Activated CD8-positive, alpha-beta T cell treated with anti-CD3 and anti-CD28 coated beads, Interleukin-2, amount 10 ng/mL, durations not matched to agents 7 days and 5 days (primary cell): Measurements from ENCODE around the gene KIF2A. TPM values are rescaled to one million over a fixed set of nuclear protein-coding genes. Genes with fewer than 3 reads are reported as not detected.

ENCODE experiments used
- ATAC-seq: fragments of 150-1000 bp; cut with Tn5 transposase; one replicate; pipeline ENCODE4 v1.10.0; 2021; ENCODE audit warnings: moderate library complexity
- CTCF ChIA-PET: fragments of 350-600 bp; sonication (Branson Sonifier 250); formaldehyde crosslinking; loops from one replicate; lab custom pipeline; 2021; ENCODE audit warnings: antibody characterized with exemption; lab: Charles Lee
- POLR2A ChIA-PET: fragments of 350-600 bp; sonication (Branson Sonifier 250); formaldehyde crosslinking; loops from one replicate; lab custom pipeline; 2021; ENCODE audit warnings: antibody characterized with exemption; lab: Charles Lee
- DNase-seq: peaks from one replicate; pipeline ENCODE4 v3.0.0-alpha.2; 2020
- H3K27ac Mint-ChIP-seq: one replicate; pipeline ENCODE4 v1.8.0; 2021; ENCODE audit warnings: mild to moderate bottlenecking, mixed read lengths
- H3K27me3 Mint-ChIP-seq: one replicate; pipeline ENCODE4 v1.8.0; 2021; ENCODE audit warnings: low read depth, mixed read lengths
- H3K36me3 Mint-ChIP-seq: one replicate; pipeline ENCODE4 v1.8.0; 2021; ENCODE audit warnings: low read depth, mixed read lengths
- H3K4me1 Mint-ChIP-seq: one replicate; pipeline ENCODE4 v1.8.0; 2021; ENCODE audit warnings: low read depth, mixed read lengths
- H3K4me3 Mint-ChIP-seq: one replicate; pipeline ENCODE4 v1.8.0; 2021; ENCODE audit warnings: mild to moderate bottlenecking, mixed read lengths
- H3K9me3 Mint-ChIP-seq: one replicate; pipeline ENCODE4 v1.8.0; 2022; ENCODE audit warnings: mixed read lengths; ENCODE audit not compliant: insufficient read depth
- total RNA-seq, 2 experiments: library from RNA; stranded (reverse); gene quantifications; one replicate each; pipeline ENCODE4 v1.2.3, GENCODE V29; 2021

KIF2A gene
- total RNA-seq, 2 experiments from 2014 or later, result 149 to 151 TPM

DNA sequence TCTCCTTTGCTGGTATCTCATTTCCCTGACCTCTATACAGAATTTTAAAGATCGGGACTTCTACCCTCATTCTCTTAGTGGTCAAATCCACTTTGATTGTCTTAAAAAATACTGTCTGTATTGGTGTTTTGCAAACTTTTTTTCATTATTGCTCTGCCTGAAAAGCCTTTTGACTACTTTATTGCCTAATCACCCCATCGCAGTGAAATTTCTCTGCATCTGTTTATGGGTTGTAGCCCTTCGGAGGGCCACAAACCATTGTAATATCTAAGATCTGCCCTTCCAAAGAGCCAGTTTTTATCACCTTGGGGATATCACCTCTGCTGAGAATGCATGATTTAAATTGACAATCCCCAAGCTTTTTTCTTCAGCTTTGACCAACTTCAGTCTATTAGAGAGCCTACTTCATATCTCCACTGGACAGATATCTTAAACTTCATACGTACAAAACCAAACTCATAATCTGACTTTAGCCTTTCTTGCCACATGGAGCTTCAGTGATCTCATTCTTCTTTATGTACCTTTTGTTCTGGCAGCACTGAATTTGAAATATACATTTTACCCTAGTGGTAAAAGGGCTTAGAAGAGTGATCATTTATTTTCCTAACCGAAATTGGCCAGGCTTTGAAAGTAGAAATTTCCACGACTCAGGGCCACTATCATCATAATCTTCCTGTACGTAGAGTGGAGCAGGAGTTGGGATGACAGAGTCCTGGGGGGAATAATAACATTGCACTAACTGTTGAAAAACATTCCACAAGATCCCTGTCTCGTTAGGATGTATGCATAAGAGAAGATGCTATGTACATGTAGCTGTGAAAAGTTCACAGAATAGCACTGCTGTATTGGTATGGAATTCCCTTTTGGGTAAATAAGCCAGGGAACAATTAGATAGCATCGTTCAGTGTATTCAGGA lies 21.4 kb downstream of the KIF2A start:
- DNase-seq, result no peak
- ChIA-PET POLR2A (no interaction called here), CTCF (interaction anchor here (1.1 to 1.5 kb wide), 3 partner anchors 8 to 22 kb away, joined by 3 to 6 read pairs (median 4); no protein-coding TSS in a partner anchor)
- Mint-ChIP-seq H3K9me3 (no peaks in the 10 kb centered on the region), H3K27ac (peak overlapping the region; percentile 2), H3K4me3 (no peak overlapping the region), H3K4me1 (peaks cover 59% of the 10 kb centered on the region), H3K36me3 (peaks cover 41% of the 10 kb centered on the region), H3K27me3 (no peaks in the 10 kb centered on the region)
- ATAC-seq, result no peak

DNA sequence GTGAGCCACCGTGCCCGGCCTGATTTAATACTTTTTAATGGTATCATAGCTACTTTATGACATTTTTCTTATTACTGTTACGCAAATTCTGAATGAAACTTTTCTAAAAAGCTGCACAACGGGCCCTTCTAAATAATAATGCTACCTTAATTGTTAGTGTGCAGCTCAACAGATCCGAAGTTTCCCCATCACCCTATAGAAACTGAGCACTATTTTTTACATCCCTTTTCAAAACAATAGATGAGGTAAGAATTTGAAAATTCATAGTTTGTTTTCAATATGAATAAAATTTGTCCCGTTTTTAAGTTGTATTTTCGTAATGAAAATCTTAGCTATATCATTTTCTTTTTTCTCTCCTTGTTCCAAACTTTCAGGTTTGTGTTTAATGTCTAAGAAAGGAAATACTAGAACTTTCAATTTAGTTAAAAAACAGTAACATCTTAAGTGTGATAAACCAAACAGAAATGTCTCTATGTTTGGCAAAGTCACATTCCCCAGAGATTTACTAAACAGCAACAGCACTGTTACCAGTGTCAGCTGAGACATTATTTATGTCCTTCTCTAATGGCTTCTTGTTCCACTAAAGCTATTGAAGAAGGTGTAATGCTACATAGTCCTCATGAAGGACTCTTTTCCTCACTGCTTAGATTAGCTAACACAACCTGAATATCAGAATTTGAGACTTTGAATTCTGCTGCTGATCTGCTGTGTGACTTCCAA lies 22.9 kb downstream of the KIF2A start:
- Mint-ChIP-seq H3K36me3 (peaks cover 43% of the 10 kb centered on the region), H3K27me3 (no peaks in the 10 kb centered on the region), H3K4me3 (no peak overlapping the region), H3K9me3 (no peaks in the 10 kb centered on the region), H3K27ac (no peak overlapping the region), H3K4me1 (peaks cover 67% of the 10 kb centered on the region)
- POLR2A ChIA-PET, result interaction anchor here (1.8 kb wide), 1 partner anchor 23 kb away, joined by 6 read pairs; the partner anchor contains the start of gene KIF2A
- CTCF ChIA-PET, result interaction anchor here (0.7 to 2.3 kb wide), 8 partner anchors 9 to 1277 kb away, joined by 3 to 16 read pairs (median 4); partner anchors contain the start of gene KIF2A
- DNase-seq, result no peak
- no peak for ATAC-seq

DNA sequence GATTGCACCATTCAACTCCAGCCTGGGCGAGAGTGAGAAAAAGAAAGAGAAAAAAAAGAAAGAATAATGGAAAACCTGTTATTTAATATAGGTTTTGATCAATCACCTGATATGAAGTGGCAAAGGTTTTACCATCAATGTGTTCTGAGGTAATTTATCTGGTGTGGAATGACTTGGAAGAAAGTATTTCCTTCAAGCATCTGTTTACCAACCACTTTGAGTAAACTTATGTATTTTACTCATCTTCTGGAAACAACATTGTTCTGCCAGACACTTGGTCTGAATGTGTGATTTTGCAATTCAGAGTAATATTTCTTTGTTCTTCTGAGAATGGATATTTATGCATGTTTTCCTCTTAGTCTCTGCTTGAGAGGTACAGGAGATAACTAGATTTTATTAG lies 24.3 kb downstream of the KIF2A start:
- no peaks in the 10 kb centered on the region for H3K9me3 Mint-ChIP-seq

DNA sequence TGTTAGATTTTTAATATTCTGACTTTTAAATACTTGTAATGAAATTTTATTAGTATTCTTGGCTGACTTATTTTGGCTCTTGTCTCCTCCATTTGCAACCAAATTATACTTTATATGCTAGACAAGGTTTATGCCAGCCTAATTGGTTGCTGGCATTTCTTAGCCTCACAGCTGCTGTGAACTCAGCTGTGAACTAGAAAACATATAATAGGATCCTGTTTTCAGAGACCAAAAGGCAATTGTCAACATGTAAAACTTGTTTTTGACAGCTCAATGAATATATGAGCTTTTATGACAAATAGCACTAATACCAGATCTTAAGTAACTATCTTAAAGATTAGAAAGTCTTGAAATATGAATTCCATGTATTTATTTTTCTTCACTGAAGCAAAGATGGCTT lies 25.9 kb downstream of the KIF2A start:
- ATAC-seq (no peak), DNase-seq (no peak)
- Mint-ChIP-seq H3K4me3 (no peak overlapping the region), H3K27ac (no peak overlapping the region), H3K27me3 (no peaks in the 10 kb centered on the region), H3K4me1 (peaks cover 61% of the 10 kb centered on the region), H3K9me3 (no peaks in the 10 kb centered on the region), H3K36me3 (peaks cover 39% of the 10 kb centered on the region)
- CTCF ChIA-PET, result interaction anchor here (1.1 to 1.8 kb wide), 2 partner anchors 12 to 21 kb away, joined by 3 to 4 read pairs; no protein-coding TSS in a partner anchor
- POLR2A ChIA-PET, result interaction anchor here (0.6 kb wide), 1 partner anchor 26 kb away, joined by 4 read pairs; the partner anchor contains the start of gene KIF2A

More for the DNA sequence above, 24.3 kb downstream of the KIF2A start:
- Mint-ChIP-seq H3K27ac (no peak overlapping the region), H3K4me3 (no peak overlapping the region), H3K27me3 (no peaks in the 10 kb centered on the region), H3K4me1 (peaks cover 71% of the 10 kb centered on the region), H3K36me3 (peaks cover 46% of the 10 kb centered on the region)
- ATAC-seq (no peak), DNase-seq (no peak)
- ChIA-PET CTCF (interaction anchor here (0.6 to 2.3 kb wide), 3 partner anchors 25 to 106 kb away, joined by 3 to 16 read pairs (median 7); partner anchors contain the start of gene KIF2A), POLR2A (interaction anchor here (1.8 kb wide), 1 partner anchor 25 kb away, joined by 6 read pairs; the partner anchor contains the start of gene KIF2A)

GRCh38 chr5:62333250-62333794 lies 27.3 kb downstream of the KIF2A start:
- no peak for ATAC-seq
- CTCF ChIA-PET, result interaction anchor here (1.3 to 1.8 kb wide), 2 partner anchors 20 to 109 kb away, joined by 4 read pairs; no protein-coding TSS in a partner anchor
- peaks cover 52% of the 10 kb centered on the region for H3K4me1 Mint-ChIP-seq
- no peak overlapping the region for H3K27ac Mint-ChIP-seq
- no peak overlapping the region for H3K4me3 Mint-ChIP-seq
- no peaks in the 10 kb centered on the region for H3K9me3 Mint-ChIP-seq
- no peak for DNase-seq
- POLR2A ChIA-PET, result interaction anchor here (1.0 kb wide), 1 partner anchor 18 kb away, joined by 3 read pairs; no protein-coding TSS in a partner anchor
- no peaks in the 10 kb centered on the region for H3K27me3 Mint-ChIP-seq
- peaks cover 35% of the 10 kb centered on the region for H3K36me3 Mint-ChIP-seq

DNA sequence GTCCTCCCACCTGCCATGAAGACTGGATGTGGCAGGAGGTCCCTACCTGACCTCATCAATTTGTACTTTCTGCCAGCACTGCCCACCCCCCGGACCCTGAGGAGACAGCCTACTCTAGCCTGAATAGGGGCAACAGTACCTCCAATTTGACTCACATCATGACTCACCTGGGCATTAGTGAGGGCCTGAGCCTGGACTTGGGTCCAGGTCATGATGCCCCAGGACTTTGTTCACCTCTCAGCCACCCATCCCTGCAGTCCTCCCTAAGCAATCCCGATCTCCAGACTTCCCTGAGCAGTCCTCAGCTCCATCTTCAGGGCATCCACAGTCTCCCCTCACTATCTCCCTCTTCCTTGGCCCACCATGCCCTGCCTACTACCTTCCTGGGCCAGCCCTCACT lies 28.1 kb downstream of the KIF2A start:
- Mint-ChIP-seq H3K4me3 (no peak overlapping the region), H3K27ac (peak overlapping the region; percentile 82)

DNA sequence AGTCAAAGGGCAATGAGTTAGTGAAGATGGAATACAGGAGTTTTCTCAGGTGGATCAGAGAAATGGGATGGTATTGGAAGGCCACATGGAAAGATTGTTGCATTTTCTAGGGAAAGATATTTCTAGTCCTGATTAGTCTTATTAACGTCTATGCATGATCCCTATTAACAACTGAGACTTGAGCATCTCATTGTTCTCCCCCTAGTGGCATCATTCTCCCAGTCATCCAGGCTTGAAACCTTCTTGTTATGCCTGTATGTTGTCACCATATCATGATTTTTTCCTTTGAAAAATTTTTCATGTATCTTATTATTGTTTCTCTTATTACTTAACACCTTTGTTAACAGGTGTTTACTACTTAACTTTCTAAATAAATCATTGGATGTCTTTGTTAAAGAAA lies 34.4 kb downstream of the KIF2A start:
- no peak for ATAC-seq
- no peak for DNase-seq
- no peaks in the 10 kb centered on the region for H3K27me3 Mint-ChIP-seq
- ChIA-PET POLR2A (interaction anchor here (0.7 kb wide), 1 partner anchor 135 kb away, joined by 3 read pairs; no protein-coding TSS in a partner anchor), CTCF (interaction anchor here (1.6 kb wide), 2 partner anchors 49 to 116 kb away, joined by 3 to 6 read pairs; no protein-coding TSS in a partner anchor)
- H3K9me3 Mint-ChIP-seq, result no peaks in the 10 kb centered on the region
- H3K36me3 Mint-ChIP-seq, result peaks cover 30% of the 10 kb centered on the region
- peaks cover 54% of the 10 kb centered on the region for H3K4me1 Mint-ChIP-seq
- H3K4me3 Mint-ChIP-seq, result no peak overlapping the region
- H3K27ac Mint-ChIP-seq, result no peak overlapping the region

More for the DNA sequence above, 28.1 kb downstream of the KIF2A start:
- DNase-seq (no peak), ATAC-seq (no peak)
- CTCF ChIA-PET, result no interaction called here
- H3K4me1 Mint-ChIP-seq, result peaks cover 47% of the 10 kb centered on the region
- peaks cover 32% of the 10 kb centered on the region for H3K36me3 Mint-ChIP-seq
- H3K9me3 Mint-ChIP-seq, result no peaks in the 10 kb centered on the region
- POLR2A ChIA-PET, result no interaction called here
- H3K27me3 Mint-ChIP-seq, result no peaks in the 10 kb centered on the region

GRCh38 chr5:62340979-62341378 lies 35.0 kb downstream of the KIF2A start:
- ATAC-seq (no peak), DNase-seq (no peak)
- Mint-ChIP-seq H3K4me3 (no peak overlapping the region), H3K4me1 (peaks cover 52% of the 10 kb centered on the region), H3K27ac (peak overlapping the region; percentile 85), H3K27me3 (no peaks in the 10 kb centered on the region), H3K9me3 (no peaks in the 10 kb centered on the region), H3K36me3 (peaks cover 28% of the 10 kb centered on the region)
- ChIA-PET CTCF (interaction anchor here (1.4 to 1.6 kb wide), 3 partner anchors 15 to 116 kb away, joined by 3 to 6 read pairs (median 3); no protein-coding TSS in a partner anchor), POLR2A (interaction anchor here (0.7 kb wide), 1 partner anchor 136 kb away, joined by 3 read pairs; no protein-coding TSS in a partner anchor)

GRCh38 chr5:62341783-62342475 lies 35.9 kb downstream of the KIF2A start:
- peak overlapping the region; percentile 61 for H3K4me3 Mint-ChIP-seq
- ChIA-PET POLR2A (interaction anchor here (0.7 kb wide), 1 partner anchor 39 kb away, joined by 3 read pairs; no protein-coding TSS in a partner anchor), CTCF (interaction anchor here (1.0 to 3.5 kb wide), 6 partner anchors 10 to 117 kb away, joined by 3 to 15 read pairs (median 4); no protein-coding TSS in a partner anchor)
- H3K9me3 Mint-ChIP-seq, result no peaks in the 10 kb centered on the region
- H3K27me3 Mint-ChIP-seq, result no peaks in the 10 kb centered on the region
- H3K27ac Mint-ChIP-seq, result peak overlapping the region; percentile 85
- peak; percentile 84 for ATAC-seq
- H3K36me3 Mint-ChIP-seq, result peaks cover 28% of the 10 kb centered on the region
- H3K4me1 Mint-ChIP-seq, result peaks cover 50% of the 10 kb centered on the region
- peak; percentile 45 for DNase-seq

GRCh38 chr5:62342476-62342837 lies 36.5 kb downstream of the KIF2A start:
- no peak for DNase-seq
- Mint-ChIP-seq H3K36me3 (peaks cover 30% of the 10 kb centered on the region), H3K27ac (peak overlapping the region; percentile 85), H3K27me3 (no peaks in the 10 kb centered on the region), H3K9me3 (no peaks in the 10 kb centered on the region), H3K4me1 (peaks cover 51% of the 10 kb centered on the region), H3K4me3 (peak overlapping the region; percentile 61)
- ChIA-PET POLR2A (no interaction called here), CTCF (interaction anchor here (1.1 to 3.5 kb wide), 3 partner anchors 10 to 118 kb away, joined by 4 to 15 read pairs (median 5); no protein-coding TSS in a partner anchor)
- peak; percentile 35 for ATAC-seq
